Measurements from ENCODE around the gene HELB.
A peak's percentile ranks its signal among the peaks of the same experiment; 100 is the strongest.

Gene HELB

DNA sequence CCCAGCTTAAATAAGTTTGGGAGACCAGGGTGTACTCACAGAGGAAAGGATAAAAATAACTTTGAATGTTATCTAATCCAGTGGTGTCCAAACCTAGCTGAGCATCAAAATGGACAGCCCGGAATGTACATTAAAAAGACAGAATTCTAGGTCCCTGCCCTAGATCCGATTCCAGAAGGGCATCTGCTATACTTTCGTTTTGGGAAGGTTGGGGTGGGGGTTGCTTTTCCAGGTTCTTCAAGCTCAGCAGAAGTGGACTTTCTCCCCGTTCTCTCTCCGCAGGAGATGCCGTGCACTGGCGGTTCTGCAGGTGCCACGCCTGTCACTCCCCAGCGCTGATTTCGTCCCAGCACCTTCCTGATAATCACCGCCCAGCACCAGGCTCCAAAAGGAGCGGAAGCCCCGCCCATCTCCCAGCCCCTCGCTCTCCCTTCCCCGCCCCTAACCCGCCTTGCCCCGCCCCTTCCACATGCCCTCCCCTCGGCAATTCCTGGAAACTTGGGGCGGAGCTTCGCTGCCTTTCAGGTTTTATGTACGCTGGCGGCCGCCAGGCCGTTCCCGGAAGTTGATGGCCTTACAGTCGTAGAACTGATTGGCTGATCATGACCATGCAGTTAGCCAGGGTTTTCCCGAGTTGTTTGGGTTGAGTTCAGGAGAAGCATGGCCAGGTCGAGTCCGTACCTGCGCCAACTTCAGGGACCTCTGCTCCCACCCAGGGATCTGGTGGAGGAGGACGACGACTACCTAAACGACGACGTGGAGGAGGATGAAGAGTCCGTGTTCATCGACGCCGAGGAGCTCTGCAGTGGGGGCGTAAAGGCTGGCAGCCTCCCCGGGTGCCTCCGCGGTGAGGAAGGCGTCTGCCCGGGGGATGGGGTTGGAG is at the start of gene HELB:
Gene HELB (plus strand): TSS at position 550 of the 883 bp plus-strand sequence. CDS start 111 bp downstream, at position 661.
- DNase-seq: peak; percentile 93

DNA sequence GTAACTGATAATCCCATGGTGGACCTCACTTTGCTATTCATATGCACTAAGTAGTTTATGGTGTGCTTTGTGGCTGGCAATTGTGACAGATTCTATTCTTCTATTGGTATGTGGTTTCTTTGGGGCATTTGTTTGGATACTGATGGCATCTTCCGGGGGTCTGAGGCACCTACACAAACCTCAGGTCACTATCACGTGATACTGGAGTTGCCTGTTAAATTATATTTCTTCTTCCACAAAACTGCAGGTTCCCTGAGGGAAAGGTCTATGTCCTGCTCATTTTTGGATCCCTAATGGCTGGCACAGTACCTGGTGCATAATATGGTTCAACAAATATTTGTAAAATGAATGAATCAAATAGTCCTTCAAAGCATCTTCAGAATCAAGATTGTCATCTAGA is 49.5 kb upstream of the HELB start:
- DNase-seq: no peak

DNA sequence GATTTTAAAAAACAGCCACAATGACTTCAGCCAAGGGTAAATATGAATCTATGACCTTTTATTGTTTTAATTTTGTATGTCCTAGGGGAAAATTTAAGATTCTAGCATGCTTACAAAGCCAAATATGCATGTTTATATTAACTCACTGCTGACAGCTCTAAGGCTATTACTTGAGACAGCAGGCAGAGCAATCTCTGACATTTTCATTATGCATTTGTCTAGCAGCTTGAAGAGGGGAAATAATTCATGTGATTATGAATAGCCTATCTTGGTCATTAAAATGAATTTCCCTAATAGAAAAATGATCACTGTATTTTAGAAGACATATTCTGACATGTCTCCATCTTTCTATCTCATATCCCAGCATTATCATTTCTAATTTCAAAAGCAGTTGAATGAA is 46.6 kb upstream of the HELB start:
- no peak for DNase-seq

DNA sequence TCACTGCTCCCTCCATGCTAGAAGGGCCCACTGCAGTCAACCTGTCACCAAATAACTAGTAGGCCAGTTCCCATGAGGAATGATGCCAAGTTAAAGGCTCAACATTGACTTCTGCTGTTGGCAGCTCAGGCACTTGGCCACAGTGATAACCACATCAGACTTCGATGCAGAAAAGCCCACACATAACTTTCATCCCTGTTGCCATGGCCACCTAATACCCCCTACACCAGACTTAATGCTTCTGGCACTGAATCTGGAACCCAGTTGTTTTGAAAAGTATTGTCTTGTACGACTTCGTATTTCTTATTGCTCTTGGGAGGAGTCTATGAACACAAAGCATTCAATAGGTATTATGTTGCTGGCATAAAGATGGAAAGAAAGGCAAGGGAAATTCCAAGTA is 44.3 kb upstream of the HELB start:
- DNase-seq: no peak

DNA sequence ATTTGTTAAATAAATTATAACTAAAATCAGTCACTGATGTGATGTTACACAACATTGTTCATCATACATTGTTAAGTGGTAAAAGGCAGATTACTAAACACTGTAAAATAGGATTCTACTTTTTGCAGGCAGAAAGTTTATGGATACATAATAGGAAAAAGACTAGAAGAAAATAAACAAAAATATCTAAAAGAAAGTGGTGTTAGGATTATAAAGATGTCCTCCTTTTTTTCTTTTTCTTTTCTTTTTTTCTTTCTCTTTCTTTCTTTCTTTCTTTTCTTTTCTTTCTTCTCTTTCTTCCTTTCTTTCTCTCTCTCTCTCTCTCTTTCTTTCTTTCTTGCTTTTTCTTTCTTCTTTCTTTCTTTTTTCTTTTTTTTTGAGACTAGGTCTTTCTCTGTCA is 39.6 kb upstream of the HELB start:
- DNase-seq: no peak

DNA sequence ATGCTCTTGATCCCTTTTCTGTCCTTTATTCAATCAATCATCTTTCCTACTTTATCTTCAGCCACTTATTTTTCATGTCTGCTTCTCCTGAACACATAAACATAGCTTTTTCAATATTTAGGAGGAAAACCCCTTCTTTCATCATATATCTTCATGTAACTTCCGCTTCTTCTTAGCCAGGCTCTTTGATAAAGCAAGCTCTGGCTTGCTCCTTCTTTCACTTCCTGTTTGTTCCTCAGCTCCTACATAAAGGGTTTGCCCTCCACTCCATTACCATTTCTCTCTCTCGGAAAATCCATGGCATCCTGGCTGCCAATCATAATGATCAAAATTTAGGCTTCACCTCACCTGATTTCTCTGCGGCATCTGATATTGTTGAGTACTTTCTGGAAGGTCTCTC is 33.7 kb upstream of the HELB start:
- no peak for DNase-seq

DNA sequence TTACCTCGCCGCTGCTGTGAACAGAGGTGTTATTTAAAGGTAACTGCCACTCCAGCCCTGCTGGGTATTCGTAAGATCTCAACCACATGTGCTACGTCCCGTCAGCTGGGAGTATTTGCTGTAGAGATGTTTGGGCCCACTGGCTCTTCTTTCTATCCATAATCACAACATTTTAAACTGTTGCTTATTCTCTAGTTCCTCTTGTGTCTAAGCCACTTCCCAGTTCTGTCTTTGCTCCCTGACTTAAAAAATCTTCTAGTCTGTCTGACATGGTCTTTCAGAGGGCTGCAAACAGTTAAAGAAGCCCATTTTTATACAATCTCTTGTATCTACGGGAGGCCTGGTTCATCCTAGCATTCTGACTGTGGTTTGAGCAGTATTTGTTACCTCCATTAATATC is 33.2 kb upstream of the HELB start:
- no peak for DNase-seq

DNA sequence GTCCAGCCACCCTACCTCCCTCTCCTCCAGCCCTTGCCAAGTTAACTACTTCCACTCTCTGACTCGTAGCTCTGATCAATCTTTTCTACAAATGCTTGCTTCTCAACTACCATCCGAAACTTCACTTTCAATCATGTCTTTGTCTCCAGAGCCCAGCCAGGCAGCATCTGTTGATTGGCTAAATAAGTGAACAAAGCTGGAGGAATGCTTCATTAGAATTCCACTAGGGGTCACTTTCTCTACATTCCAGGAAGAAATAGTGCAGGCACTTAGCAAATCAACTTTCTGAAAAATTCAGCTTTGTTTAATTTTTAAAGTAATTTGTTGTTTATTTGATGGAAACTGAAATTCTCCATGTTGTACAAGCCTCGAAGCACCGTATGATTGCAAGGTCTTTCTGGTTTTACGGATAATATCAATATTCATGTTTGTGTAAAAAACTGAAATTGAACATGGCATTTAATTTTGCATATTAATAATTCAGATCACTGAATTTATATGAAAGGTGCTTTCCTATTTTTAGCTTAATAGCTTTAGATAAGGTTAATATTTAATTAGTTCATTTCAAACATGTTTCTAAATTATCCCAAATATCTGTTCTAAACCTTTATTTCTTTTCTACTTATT is 32.4 kb upstream of the HELB start:
- no peak for DNase-seq

DNA sequence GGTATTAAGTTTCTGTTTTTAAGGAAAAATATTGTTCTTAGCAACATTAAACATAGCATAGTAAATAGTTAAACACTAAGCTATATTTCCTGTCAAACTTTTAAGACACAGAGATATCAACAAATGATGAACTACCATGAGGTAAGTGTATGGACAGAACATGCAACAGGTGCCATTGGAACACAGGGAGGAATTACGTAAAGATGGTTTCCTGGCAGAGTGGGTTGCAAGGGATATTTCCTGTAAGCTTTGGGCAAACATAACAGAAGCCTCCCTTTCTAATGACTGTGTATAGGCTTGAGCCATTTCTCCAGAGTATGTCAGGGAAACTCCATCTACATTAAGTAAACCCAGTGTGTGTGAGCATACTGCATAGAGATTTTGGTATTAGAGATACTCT is 31.7 kb upstream of the HELB start:
- DNase-seq: no peak

DNA sequence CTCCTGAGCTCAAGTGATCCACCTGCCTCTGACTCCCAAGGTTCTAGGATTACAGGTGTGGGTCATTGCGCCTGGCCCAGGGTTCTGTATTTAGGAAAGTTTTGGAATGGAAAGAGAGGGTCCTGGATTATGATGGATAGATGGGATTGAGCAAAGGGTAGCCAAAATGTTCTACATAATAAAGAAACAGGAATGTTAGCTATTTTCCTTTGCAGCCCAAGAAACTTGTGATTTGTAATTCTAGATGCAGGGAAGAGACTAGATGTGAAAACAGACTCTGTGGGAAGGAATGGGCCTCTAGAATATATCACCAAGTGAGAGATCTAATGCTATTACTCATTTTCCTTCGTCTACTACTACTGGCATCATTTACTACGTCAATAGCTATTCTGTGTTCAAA is 29.6 kb upstream of the HELB start:
- no peak for DNase-seq

DNA sequence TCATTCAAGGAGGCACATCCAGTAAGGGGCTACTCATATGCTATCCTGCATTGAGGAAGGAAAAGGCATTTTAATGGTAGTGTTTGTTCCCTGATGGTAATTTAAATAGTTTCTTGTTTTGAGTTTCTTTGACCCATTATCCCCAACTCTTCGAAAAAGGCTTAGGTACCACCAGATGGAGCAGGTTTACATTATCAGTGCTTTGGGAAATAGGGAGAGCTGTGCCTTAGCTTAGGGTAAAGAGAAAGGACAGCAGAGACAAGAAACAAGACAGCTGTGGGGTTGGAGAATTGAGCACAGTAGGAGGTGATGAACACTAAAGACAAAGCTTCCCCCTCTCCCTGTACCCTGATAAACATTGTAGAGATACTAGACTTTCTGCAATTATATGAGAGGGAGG is 29.1 kb upstream of the HELB start:
- no peak for DNase-seq

DNA sequence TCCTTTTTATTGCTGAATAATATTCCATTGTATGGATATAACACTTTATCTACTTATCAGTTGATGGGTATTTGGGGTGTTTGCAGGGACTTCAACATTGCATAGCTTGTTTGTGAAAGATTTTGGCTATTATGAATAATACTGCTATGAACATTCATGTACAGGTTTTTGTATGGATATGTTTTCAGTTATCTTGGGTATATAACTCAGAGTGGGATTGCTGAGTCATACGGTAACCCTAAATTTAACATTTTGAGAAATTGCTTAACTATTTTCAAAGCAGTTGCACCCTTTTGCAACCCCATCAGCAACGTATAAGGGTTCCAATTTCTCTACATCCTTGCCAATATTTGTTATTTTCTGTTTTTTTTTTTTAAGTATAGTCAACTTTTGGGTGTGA is 27.3 kb upstream of the HELB start:
- DNase-seq: no peak

DNA sequence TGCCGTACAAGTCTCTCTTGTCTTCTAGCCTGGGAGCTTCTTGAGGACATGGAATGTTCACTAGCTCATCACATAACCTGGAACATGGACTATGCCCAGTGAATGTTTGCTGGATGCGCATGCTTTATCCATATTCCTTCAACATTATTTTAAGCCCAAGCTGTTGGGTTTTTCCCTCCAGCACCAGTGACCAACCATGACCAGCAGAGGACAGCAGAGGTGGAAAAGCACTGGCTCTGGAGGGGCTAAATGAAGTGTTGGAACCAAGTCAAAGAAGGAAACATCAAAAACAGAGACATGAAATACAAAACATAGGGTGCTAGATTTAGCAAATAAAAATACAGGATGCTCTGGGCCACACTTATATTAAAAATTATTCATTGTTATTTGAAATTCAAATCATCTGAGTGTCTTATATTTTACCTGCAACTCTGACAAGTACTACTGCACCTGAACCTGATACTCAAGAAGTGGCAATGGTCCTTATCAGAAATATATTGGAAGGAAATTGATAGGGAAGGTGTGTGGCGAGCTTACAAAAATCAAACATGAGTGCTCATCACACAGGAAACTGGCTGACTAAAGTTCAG is 23.1 kb upstream of the HELB start:
- no peak for DNase-seq

DNA sequence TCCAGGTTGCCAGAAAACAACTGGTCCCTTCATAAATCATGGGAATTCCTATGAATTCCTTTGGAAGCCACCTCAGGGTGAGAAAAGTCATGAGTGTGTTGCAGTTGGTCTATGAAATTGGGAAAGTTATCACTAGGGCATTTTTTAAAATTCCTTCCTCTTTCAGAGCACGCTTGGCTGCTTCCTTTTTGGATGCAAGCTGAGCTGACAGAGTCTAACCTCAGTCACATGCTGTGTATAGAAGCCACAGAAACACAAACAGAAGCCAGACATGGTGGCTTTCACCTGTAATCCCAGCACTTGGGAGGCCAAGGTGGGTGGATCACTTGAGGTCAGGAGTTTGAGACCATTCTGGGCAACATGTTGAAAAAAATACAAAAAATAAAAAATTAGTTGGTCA is 21.7 kb upstream of the HELB start:
- DNase-seq: no peak

DNA sequence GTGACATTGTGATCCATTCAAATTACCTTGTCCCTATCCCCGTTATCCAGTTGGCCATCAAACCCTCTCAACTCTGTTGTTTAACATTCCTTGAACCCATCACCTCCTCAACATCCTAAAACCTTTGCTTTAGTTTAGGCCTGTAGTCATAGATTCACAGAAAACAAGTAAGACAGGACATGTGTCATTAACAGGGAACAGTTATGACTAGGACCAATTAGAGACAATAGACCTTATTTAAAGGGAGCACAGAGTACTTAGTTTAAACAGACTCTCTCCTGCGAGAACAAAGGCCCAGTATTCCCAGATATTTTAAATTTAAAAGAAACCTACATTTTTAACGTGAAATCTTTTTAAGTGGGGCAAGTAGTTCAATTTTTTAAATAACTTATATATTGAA is 20.0 kb upstream of the HELB start:
- DNase-seq: no peak

DNA sequence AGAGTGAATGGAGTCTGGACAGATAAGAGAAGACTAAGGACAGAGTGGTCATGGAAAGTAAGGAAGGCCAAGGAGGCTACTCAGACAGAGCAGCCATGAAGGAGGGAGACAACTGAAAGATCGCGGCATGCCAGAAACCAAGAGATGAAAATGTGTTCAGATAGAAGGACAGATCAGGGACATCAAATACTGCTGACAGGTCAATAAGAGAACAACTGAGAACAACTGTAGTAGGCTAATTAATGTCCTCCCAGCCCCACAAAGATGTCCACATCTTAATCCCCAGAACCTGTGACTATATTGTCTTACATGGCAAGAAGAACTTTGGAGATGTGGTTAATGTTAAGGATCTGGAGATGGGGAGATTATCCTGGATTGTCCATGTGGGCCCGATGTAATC is 15.0 kb upstream of the HELB start:
- DNase-seq: no peak

DNA sequence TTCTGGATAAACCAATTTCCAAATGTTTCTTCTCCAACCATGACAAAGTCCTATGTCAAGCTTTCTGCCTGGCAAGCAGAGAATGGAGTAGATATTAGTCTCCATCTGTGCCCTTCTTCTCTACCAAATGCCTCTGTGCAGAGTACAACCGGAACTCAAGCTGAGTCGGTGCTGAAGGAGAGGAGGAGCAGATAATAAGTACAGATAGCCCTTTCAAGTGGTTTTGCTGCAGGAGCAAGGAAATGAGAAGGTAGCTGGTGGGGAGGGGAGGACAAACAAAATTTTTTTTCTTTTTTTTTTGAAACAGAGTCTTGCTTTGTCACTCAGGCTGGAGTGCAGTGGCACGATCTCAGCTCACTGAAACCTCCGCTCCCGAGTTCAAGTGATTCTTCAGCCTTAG is 14.2 kb upstream of the HELB start:
- DNase-seq: no peak

DNA sequence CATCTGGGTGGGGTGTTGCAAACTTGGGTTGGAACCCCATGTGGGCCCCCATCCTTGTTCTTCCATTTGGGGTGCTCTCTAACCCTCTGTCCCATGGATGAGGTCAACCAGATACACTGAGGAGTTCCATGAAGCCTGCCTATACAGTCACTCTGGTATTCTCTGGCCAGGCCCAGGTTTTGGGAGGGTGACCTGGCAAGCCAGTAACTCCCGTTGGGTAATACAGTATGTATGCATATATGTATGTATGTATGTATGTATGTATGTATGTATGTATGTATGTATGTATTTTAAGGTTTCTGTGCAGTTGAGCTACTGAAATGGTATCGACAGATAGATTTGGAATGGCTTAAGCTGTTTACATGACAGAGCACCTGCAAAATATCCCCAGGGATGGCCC is 12.8 kb upstream of the HELB start:
- DNase-seq: no peak

DNA sequence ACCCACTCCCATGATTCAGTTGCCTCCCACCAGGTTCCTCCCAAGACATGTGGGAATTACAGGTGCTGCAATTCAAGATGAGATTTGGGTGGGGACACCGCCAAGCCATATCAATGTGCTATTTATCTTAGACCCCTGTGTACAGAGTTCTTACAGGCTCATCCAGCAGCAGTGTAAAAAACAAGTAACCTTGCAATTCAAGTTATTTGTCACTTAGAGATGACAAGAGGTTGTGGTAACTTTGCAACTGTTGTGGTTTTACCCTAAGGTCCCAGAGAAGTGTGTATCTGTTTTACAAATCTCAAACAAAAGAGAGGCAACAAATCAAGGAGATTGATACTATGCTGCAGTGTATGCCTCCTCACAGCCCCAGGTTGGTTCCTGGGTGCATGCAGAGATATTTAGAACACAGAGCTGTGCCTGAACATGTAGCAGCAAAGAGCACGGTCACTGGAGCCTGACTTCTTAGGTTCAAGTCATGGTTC is 11.5 kb upstream of the HELB start:
- no peak for DNase-seq

DNA sequence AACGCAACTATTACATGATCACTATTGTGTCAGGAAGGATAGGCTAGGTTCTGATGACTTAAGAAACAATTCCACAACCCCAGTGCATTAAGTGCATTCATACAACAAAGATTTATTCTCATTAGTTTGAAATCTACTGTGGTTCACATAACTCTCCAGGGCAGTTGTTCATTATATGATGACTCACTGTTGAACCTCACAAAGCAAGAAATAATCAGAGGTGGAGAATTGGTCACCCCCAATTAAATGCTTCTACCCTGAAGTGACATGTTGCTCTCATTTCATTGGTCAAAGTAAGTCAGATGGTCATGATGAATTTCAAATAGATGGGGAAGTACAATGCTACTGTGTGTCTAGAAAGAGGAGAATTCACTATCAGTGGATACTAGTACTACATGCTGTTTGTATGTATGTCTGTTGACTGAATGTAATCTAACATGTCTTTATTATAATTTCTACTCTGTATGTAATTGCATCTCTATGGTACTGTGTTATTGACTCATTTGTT is 6.1 kb upstream of the HELB start:
- DNase-seq: no peak

DNA sequence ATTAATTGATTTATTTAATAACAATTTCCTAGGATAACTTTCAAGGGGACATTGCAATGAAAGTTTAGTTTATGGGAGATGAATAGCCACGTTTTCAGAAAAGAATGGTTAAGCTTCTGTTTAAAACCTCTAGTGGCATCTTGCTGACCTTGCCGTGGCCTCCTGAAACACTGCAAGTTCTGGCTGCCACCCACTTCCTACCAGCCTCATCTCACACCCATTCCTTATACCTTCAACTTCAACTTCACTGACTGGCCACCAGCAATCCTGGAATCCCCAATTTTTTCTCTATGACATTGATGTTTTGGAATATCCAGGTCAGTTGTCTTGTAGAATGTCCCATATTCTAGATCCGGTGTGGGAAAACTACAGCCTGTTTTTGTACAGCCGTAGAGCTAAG is 5.2 kb upstream of the HELB start:
- DNase-seq: no peak

DNA sequence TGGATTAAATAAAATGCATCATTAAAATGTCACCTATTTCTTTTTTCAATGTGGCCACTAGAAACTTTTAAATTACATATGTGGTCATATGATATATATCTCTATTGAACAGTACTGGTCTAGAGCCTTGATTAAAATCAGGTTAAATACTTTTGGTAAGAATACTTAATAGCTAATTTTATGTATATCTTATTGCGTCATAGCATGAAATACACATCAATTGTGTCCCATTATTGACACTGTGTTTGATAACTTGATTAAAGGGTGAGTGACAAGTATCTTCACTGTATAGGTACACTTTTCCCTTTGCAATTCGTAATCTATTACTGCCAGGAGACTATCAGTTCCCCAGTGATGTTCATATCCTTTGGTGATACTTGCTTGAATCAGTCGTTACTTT is 4.4 kb upstream of the HELB start:
- no peak for DNase-seq

DNA sequence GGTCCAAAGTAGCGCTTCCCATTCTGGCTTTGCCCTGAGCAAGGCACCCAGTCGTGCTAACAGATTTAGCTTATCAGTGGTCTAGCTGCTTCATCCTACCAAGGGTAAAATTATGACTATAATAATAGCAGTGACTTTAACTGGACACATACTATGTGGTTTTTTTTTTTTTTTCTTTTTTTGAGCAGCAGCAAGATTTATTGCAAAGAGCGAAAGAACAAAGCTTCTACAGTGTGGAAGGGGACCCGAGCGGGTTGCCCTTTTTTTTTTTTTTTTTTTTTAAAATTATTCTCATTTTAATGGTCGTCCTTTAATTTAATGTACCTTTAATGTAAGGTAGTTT is 505 bp downstream of the HELB start:
- no peak for DNase-seq

DNA sequence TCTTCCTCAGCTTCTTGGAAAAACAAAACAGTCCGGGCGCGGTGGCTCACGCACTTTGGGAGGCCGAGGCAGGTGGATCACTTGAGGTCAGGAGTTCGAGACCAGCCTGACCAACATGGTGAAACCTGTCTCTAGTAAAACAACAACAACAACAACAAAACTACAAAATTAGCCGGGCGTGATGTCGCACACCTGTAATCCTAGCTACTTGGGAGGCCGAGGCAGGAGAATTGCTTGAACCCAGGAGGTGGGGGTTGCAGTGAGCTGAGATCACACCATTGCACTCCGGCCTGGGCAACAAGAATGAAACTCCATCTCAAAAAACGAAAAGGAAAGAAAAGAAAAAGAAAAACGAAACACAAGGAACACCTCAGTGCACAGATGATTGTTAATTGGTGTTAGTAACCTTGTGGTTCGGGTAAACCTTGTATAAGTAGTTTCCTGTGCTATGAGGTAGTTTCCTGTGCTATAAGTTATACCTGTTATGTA is 1.1 kb downstream of the HELB start:
- DNase-seq: peak; percentile 45
